HG03439 (cell line): Measurements from ENCODE around the gene IGSF3.
A peak's percentile ranks its signal among the peaks of the same experiment; 100 is the strongest.
"Not testable (repeated sequence)": the region's sequence is repeated elsewhere in the genome, so short reads cannot be mapped to it uniquely, and the experiment has no call there.

Experiments
- ATAC-seq: cut with Tn5 transposase; IDR thresholded peaks from one replicate; pipeline ENCODE4 v1.9.1; 2021; ENCODE audit warnings: mild to moderate bottlenecking, moderate library complexity; ENCODE audit not compliant: unreplicated experiment

IGSF3 gene

DNA sequence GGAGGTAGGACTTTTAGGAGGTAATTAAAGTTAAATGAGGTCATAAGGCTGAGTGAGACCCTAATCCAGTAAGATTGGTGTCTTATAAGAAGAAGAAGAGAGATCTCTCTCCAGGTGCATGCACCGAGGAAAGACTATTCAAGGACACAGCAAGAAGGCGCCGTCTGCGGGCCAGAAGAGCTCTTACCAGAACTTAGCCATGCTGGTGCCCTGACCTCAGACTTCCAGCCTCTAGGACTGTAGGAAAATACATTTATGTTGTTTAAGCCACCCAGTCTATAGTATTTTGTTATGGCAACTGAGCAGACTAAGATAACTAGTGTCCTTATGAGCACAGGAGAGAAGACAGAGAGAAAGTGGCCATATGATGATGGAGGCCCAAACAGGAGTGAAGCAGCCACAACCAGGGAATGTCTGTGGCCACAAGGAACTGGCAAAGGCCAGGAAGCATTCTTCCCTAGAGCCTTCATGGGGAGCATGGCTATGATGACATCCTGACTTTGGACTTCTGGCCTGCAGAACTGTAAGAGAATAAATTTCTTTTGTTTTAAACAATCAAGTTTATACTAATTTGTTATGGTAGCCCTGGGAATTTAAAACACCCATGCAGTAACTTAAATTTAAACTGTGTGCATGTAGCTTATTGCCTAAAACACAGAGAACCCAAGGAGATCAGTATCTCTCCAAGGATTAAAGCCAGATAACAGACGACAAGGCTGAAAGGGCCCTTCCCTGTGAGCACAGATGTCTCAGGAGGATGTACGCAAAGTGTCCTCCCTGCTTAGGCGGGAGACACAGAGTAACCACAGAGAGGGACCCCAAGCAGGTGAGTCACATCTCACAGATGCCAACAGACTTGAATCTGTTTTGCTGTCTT lies 86.8 kb downstream of the IGSF3 start:
- no peak for ATAC-seq

DNA sequence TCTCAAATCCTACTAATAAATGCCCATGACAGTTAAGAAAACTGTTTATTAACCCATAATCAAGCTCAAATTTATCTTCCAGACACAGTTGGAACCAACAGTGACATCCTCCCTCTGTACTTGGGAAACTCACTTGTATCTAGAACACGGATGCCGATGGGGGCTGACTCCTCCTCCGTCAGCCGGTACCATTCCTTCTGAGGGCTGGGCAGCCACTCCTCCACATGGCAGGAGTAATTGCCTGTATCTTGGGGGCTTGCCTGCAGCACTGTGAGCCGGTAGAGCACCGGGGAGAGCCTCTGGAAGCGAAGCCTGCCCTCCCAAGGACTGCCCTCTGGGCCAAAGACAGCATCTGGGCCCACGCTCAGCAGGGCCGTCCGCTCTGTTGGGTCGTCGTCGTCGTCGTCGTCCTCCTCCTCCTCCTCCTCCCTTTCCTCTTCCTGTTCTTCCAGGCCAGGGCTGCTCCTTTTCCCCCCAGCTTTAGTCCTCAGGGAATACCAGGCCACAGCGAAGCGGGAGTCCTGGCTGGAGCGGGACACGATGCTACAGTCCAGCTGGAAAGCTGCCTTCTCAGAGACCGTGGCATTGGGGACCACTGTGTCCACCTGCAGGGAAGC lies 88.2 kb downstream of the IGSF3 start:
- no peak for ATAC-seq

DNA sequence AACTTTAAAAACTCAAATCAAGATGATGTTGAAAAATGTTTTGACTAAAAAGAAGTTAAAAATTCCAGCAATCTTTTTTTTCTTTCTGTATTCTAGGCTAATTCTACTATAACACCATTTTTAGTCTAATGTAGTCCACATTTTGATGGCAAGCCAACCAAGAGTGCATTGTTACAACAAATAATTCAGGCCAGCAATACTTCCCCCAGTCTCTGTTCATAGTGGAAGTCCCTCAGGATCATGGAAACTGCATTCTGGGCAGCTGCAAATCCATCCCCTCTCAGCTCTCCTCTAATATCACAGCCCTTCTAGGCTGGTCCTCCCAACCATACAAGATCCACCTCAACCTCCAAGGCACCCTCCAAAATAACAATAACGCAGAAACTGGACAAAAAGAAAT lies 89.0 kb downstream of the IGSF3 start:
- ATAC-seq: no peak

DNA sequence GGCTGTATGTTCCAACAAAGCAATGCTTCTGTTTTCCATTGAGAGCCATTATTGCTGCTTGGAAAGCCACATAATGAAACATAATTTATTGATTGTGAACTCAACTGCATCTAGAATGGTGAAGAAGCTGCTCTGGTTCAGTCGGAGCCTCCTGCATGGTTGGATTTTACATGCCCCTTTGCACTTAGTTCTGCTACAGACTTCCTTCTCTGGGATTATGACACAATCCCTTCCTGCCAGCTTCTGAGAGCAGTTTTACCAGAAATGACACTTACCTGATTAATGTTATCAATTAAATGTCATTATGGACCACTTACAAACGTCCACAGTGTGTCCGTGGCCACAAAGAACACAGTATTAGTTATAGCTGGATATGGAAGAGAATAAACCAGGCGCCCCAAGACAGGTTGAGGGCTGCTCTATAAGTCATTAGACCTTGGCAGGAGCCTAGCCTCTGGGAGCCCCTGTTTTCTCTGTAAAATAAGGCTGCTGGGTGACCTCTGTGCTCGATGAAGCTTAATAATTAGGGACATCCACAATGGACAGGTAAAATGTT lies 89.7 kb downstream of the IGSF3 start:
- no peak for ATAC-seq

DNA sequence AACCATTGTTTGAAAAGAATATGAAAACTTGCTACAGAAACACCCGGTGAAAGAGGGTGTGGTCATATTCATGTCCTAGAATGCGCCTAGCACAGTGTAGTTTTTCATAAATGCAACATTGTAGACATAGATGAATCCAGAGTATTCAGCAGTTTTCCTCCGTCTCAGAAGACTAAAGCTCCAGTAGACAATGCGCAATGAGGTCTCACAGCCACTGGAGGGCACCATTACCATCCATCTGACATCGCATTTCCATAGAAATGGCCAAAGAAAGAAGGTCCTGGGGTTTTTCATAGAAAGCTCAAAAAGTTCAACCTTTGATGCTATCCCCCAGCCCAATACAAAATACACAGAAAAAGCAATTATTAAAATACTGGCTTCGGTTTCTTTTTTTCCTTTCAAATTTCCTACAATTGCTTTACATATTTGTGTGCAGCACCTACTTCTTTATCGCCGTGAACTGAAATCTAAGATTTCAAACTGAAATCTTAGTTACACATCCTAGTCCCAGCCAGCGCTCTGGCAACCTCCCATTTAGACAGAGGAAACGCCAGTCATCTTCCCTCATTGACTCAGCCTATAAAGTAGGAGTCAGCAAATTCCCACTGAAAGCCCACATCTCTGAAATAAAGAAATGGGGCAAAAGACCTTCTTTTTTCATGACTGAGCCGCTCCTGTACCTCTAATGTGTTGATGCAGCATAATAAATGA lies 92.8 kb downstream of the IGSF3 start:
- ATAC-seq: no peak

DNA sequence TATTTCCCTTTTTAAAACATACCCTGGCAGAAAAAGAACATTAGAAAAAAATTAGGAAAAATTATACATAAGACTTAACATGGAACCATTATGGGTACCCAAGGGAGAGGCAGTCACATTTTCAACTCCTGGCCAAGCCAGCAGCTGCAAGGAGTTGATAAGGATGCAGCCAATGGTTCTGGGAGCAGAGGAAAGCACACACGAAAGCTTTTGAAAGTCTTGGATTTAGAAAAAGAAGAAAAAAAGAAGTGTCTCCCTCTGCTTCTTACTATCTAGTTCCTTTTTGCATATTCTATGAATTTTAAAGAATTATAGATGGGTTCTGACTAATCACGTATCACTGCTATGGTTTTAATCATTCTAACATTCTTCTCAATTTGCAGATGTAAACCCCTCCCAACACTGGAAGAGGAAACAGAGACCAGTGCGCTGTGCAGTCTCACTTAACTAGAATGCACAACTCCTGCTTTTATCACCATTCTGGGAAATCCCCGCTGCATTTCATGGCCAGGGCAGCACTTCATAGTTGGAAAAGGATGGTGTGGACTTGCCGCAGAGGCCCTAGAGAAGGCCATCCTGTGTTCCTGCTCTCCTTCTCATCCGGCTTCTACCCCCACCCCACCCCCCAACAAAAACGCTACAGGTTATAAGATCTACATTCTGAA lies 94.0 kb downstream of the IGSF3 start:
- ATAC-seq: no peak

DNA sequence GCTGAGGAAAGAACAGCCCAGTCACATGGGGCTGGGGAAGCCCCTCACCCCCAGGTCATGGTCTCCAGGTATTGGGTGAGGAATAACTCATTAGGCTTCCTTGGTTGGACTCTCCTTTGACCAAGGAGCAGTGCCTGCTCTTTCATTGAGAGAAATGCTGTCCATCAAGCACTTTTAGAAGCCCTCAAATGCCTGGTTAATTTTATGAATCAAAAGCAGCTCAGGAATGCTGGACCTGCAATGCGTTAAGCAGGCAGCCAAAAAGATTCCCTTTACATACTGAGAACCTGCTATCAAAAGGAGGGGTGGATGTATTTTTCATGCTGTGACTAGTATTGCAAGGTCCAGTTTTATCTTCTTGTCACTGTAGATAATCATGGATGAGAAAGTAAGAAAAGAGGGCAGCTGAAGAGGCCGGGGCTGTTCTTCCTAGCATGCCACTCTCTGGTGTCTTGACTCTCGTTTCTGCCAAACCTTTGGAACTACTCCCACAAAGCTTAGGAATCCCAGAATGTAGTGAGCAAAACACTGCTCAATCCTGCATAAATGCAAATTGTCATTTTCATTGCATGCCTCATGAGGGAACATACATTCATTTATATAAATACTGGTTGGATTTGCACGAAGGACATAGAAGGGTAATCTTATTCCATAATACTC lies 94.6 kb downstream of the IGSF3 start:
- no peak for ATAC-seq

DNA sequence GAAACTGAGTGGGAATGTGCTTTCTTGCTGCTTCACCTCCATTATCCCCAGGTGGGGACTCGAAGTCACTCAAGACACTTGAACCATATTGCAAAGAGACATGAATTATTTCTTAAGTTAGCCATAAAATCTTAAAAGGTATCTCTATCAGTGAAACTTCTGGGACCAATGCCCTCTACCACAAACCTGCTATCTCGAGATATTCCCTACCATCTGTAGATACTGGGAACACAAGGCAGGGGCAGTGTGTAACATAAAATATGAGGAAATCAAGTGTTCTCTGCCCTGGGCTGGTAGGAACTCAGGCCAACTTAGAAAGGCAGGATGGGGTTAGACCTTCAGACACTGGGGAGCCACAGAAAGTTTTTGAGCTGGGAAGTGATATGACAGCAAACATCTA lies 95.4 kb downstream of the IGSF3 start:
- no peak for ATAC-seq

DNA sequence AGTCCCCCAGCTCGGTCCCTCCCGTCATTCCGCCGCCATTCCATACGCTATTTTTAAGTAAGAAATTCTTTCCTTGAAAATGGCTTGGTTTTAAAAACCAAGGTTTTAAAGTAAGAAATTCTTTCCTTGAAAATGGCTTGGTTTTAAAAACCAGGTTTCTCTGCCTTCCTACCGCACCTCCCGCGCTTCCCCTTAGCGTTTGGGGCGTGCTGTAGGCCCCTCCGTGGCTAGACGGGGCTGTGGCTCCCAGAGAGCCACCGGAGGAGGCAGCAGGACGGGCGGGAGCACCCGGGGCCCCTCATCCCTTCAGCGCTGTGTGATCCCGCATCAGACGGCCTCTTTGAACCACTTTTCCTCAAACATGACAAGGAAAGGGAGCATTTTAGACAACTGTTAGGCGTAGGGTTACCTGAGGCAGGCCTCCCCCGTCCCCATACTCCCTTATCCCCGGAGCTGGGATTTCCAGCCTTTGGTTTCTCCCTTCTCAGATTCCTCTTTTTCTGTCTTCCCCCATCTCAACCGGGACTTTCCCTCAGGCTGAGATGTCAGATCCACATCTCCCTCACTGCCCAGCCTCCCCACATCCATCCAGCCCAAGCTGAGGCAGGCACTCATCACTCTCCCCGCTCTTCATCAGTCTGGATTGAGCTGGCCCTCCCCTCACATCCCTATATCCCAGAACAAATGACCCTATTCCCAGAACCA lies 96.2 kb downstream of the IGSF3 start:
- no peak for ATAC-seq

DNA sequence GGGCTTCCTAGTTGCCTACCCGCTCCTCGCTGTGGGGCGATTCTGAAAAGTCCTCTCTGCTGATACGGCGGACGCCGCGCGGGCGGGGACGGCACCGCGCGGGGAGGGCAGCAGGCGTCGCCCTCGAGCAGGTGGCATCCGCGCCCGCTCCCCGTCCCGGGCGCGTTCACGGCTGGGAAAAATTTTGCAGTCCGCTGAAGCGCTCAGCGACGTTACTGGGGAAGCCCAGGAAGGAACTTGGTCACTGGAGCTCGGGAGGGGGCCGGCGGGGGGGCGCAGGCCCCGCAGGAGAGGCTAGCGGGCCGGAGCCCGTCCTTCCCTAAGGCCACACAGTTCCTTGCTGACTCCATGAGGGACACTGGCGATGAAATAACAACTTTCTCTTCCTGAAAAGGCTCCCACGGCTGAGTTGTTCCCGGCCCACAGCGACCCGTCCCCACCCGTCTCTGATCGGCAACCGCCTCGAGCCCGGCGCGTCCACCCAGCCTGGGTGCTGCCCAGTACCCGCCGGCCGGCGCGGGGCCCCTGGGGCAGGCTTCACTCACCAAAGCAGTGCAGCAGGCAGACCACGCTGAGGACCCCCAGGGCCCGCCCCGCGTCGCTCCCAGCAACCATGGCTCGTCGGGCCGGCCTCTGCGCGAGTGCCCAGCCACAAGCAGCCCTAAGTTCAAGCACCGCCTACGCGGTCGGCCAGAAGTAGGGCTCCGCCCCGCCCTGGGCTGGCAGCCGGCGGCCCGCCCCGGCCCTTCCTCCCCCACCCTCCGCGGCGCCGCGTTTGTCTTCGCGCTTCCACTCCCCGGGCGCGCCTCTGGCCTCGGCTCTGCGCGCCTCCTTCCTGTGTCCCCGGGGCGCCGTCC lies 96.9 kb downstream of the IGSF3 start, which contains the start of gene CD58:
Gene CD58 (minus strand): TSS at position 669 of the 857 bp plus-strand sequence. CDS start 54 bp downstream, at position 615.
- ATAC-seq: peak; percentile 57

DNA sequence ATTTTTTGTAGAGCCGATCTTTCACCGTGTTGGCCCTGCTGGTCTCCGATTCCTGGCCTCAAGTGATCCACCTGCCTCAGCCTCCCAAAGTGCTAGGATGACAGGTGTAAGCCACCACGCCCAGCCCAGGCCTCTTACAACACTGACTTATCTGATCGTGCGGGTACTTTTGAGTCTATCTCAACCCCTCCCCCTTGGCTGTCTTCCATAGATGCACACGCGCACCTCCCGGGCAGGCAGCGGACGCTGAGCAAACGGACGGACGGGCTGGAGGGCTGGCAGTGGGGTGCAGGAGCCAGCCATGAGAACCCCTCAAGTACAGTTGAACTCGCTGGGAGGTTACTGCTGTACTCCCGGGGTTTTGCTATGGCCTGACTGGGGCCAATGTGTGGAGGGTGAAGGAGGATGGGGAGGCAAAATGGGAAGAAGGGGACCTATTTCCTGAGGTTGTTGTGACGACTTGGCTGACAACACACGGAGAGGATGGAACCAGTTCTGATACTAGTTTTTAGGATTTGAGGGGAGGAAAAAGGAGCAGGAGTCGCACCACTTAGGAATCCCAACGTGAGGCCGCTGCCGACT lies 97.7 kb downstream of the IGSF3 start:
- no peak for ATAC-seq

DNA sequence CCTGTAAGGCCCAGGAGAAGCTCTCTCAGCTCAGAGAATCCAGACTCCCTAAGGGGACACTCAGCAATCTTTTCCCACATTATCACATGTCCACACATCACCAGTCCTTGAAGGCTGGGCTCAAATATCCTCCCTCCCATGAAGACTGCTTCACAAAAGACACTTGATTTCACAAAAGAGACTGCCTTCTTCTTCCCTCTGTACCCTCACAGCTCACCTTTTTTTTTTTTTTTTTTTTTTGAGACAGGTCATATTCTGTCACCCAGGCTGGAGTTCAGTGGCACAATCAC lies 98.2 kb downstream of the IGSF3 start:
- no peak for ATAC-seq

DNA sequence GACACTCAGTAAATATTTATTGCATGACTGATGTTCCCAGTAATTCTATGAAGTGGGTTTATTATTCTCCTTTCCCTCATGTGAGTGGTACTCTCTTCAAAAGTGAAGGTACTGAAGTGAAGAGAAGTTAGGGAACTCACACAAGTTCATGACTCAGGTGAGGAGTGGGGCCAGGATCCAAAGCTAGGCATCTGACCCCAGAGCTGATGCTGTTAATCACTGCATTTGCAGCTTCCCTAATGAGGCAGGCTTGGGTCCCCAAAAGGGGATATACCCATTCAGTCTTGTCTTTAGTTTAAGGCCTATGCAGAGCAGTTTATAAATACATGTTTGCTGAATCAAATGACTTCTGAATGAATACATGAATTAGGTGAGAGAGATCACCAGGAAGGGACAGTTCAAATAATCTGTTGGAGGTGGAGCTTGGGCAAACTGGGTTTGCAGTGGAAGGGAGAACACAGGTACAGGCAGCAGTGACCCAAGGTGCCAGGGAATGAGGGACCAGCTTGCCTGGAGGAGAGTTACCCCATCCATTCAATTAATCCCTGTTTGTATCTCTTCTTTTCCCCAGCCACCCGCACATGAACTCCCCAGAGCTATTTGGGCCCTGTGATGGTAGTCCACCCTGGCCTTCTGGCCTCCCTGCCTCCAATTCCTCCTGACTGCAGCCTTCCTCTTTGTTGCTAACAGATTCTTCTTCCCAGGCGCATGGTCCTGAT lies 98.7 kb downstream of the IGSF3 start:
- ATAC-seq: no peak

DNA sequence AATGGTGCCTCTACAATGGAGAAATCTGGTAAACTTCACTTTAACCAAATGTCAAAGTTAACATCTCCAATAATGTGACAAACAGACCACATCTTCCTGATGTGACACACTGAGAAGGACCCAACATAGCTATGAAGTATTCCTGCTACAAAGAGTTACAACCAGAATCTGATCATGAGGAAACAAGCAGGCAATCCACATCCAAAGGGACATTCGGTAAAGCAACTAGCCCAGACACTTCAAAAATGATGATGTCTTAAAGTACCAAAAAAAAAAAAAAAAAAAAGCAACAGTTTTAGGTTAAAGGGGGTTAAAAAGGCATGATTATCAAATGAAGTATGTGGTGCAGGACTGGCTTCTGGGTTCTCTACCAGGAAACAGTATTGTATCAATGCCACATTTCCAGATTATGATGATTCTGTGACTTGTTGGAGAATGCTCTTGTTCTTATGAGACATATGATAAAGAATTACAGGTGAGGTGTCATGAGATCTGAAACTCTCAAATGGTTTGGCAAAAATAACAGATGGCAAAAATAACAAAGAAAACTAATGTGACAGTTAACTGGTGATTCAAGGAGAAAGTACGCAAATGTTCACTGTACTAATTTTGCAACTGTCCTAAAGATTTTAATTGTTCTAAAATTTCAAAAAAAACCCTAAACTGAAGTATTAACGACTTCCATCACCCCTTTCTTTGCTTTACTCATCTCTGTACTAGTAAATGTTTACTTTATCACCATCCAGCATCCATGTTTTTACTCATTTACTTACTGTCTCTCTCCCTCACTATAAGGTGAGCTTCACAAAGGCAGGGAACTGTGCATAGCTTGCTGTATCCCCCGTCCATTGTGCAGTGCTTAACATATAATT lies 99.5 kb downstream of the IGSF3 start:
- no peak for ATAC-seq

DNA sequence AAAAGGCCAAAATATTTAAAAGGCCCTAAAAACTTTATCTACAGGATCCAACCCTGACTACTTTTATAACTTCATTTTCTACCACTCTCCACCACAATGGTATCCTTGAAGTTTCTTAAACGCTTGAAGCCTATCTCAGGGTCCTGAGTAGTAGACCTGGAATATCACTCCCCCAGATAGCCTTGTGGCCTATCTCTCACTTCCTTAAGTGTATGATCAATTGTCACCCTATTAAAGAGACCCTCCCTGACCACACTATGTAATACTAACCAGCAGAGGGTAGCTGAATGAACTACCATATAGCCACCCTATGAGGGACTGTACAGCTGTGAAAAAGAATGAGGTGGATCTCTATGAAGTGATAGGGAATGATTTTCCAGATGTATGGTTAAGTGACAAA lies 102.3 kb downstream of the IGSF3 start:
- no peak for ATAC-seq

DNA sequence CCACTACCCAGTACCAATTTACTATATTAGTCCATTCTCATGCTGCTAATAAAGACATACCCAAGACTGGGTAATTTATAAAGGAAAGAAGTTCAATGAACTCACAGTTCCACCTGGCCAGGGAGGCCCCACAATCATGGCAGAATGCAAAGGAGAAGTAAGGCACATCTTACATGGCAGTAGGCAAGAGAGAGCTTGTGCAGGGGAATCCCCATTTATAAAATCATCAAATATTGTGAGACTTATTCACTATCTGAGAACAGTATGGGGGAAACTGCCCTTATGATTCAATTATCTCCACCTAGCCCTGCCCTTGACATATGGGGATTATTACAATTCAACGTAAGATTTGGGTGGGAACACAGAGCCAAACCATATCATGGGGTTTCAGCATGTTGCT lies 103.1 kb downstream of the IGSF3 start:
- ATAC-seq: no peak

DNA sequence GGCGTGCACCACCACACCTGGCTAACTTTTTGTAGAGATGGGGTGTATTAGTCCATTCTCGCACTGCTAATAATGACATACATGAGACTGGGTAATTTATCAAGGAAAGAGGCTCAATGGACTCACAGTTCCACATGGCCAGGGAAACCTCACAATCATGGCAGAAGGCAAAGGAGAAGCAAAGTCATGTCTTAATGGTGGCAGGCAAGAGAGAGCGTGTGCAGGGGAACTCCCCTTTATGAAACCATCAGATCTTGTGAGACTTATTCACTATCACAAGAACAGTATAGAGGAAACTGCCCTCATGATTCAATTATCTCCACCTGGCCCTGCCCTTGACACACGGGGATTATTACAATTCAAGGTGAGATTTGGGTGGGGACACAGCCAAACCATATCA lies 105.1 kb downstream of the IGSF3 start:
- not testable (repeated sequence) for ATAC-seq
